GM19239 (cell line): ENCODE results near the gene ITPKC.
A peak's percentile ranks its signal among the peaks of the same experiment; 100 is the strongest.

Source experiments
- DNase-seq: peaks from one replicate; pipeline ENCODE4 v3.0.0; 2011; ENCODE audit warnings: low spot score; ENCODE audit not compliant: insufficient read length
- FAIRE-seq: peaks from 2 replicates; lab custom pipeline; 2011; peaks lifted over from hg19 to GRCh38; lab: Jason Lieb, UNC

ITPKC gene

DNA sequence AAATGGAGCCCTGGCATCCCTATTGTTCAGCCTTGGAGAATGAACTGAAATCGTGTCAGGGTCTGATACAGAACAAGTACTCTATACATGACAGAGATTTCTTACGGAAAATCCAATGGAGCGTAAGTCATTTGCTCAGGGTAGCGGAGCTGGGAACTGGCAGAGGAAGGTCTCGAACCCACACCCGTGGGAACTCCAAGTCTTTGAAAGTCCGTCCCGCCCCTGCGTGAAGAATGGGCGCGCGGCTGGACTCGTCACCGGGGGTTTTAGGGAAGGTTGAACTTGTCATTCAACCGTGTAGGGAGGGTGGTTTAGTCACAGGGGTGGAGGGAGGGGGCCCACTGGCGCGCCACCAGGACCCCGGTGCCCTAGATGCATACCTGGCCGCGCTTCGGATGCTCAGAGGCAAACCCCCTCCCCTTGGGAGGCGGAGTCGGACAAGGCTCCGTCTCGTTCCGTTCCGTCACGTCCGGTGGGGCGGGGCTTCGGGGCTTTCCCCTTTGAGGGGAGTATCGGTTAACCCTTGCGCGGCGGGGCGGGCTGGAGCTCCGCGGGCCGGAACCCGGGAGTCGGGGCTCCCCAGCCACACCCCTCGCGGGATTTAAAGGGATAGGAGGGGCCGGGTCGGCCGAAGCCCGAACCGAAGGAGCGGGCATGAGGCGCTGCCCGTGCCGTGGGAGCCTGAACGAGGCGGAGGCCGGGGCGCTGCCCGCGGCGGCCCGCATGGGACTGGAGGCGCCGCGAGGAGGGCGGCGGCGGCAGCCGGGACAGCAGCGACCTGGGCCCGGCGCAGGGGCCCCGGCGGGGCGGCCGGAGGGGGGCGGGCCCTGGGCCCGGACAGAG lies at the start of gene ITPKC, which contains the start of gene COQ8B:
TSS of gene ITPKC (plus strand) at position 631 of the 843 bp plus-strand sequence. CDS start at position 655, 24 bp downstream.
TSS of gene COQ8B (minus strand) at position 405 of the 843 bp plus-strand sequence. CDS start 2,254 bp downstream, outside the sequence.
- FAIRE-seq (peak; percentile 93), DNase-seq (peak; percentile 98)

DNA sequence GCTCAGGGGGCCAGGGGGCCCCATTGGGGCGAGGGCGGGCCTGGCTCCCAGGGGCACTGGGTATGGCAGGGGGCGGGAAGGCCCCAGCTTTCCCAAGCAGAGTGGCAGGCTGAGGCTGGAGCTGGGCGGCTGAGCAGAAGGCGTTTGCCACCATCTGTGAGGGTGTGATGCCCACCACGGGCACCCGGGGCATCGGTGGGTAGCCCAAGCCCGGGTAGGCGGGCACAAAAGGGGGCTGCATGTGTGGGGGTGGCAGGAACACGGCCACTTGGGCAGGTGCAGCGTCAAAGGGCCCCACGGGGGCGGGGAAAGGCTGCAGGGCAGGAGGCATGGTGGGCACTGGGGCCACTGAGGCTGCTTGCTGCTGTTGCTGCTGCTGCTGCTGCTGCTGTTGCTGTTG lies 49.3 kb upstream of the ITPKC start:
- FAIRE-seq (no peak), DNase-seq (no peak)

DNA sequence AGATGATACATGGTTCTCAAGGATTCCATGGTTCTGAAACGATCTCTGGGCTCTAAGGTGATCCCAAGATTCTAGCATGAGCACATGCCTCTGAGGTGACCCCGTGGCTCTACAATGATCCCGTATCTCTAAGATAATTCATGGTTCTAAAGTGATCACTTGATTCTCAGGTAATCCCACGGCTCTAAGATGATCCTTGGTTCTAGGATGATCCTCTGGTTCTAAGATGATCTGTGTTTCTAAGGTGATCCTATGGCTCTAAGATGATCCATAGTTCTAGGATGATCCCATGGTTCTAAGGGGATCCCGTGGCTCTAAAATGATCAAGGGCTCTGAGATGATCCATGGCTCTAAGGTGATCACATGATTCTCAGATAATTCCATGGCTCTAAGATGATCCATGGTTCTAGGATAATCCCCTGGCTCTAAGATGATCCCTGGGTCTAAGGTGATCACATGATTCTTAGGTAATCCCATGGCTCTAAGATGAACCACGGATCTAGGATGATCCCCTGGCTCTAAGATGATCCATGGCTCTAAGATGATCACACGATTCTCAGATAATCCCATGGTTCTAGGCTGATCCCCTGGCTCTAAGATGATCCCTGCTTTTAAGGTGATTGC lies 47.8 kb upstream of the ITPKC start:
- FAIRE-seq (no peak), DNase-seq (no peak)

- DNase-seq: no peak
- FAIRE-seq: no peak
Measured at GRCh38 chr19:40671404-40671803, 45.5 kb upstream of the ITPKC start.

GRCh38 chr19:40672038-40672437 lies 44.9 kb upstream of the ITPKC start:
- FAIRE-seq: no peak
- DNase-seq: no peak

GRCh38 chr19:40672573-40673299 lies 44.2 kb upstream of the ITPKC start:
- FAIRE-seq: no peak
- no peak for DNase-seq

- DNase-seq (no peak), FAIRE-seq (no peak)
Measured at GRCh38 chr19:40673397-40673796, 43.5 kb upstream of the ITPKC start.

DNA sequence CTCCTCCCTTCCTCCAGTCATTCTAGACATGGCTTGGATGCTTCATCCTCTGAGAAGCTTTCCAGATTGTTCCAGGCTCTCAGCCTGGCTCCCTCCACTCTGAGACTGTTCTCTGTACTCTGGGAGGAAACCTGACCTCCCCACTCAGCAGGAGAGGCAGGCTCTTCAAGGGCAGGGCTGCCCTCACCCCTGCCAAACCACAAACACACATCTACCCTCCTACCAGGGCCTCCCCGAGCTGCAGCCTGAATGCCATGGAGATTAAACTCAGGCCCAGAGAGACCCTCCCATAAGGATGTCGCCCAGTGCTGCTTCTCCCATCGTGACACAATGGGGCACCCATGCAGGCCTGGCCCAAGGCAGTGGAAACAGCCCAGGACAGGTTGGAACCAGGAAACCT lies 42.6 kb upstream of the ITPKC start:
- no peak for FAIRE-seq
- DNase-seq: no peak

DNA sequence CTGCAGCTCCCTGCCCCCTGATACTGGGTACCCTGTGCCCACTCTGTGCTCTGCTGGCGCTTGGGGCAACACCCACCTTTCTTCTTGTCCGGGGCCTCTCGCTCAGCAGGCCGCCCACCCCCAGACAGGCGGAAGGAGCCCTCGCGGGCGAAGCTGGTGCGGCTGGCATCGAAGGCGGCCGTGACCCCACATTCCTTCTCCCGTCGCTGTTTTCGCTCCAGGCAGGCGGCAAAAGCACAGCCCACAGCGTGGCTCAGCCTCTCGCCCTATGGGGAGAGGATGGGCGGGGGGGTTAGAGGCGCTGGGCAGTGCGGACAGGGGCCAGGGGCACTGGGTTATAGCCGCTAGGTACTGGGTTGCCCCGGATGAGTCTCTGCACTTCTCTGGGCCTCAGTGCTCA lies 39.8 kb upstream of the ITPKC start:
- FAIRE-seq (no peak), DNase-seq (no peak)

DNA sequence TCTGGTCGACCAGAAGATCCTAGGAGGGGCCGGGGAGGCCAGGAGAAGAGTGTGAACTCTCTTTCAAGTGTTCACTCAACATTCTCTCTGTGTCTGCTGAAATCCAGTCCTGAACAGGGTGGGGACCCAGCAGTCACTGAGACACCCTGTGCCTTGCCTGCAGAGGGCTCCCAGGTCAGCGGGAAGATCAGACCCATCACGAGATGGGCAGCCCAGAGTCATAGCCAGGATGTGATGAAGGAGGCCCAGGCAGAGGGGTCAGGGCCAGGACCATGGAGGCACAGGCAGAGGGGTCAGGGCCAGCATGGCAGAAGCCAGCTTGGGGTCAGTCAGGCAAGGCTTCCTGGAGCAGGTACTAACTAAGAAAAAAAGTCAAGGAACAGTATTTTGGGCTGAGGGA lies 35.9 kb upstream of the ITPKC start:
- FAIRE-seq (no peak), DNase-seq (no peak)

DNA sequence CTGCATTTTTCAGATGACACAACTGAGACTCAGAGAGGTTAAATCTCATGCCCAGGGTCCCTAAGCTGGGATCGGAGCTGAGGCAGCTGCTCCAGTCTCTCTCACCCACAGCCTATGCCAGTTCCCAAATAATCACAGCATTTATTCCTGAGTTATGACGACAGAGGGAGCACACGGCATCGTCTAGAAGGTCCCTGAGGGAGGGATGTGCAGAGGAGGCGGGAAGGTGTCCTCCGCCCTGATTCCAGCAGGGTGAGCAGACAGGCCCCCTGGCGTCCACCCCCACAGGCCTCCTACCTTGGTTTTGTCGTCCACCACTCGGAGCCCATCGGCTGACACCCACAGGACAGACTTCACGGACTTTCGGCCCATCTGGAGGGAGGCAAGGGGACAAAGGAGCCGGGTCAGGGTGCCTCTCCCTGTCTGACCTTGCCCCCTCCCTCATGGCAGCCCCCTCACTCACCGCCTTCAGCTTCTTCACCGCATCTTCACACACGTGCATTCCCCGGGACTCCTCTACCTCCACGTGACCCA lies 34.4 kb upstream of the ITPKC start:
- FAIRE-seq (no peak), DNase-seq (no peak)

DNA sequence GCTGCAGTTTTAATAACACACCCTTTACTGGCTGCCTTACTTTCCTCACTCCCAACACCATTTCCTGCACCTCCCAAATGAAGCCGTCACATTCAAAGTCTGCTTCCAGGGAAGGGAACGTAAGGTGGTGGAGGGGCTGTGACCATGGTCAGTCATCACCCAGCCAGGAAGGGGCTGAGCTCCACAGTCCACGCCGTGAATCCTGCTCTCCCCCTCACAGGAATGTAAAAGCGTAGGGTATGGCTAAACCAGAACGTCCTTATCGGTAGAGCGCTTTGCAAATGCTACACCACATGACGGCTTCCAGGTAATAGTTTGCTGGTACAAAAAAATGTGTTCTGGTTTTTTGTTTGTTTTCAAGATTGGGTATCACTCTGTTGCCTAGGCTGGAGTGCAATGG lies 33.5 kb upstream of the ITPKC start:
- DNase-seq (no peak), FAIRE-seq (no peak)

DNA sequence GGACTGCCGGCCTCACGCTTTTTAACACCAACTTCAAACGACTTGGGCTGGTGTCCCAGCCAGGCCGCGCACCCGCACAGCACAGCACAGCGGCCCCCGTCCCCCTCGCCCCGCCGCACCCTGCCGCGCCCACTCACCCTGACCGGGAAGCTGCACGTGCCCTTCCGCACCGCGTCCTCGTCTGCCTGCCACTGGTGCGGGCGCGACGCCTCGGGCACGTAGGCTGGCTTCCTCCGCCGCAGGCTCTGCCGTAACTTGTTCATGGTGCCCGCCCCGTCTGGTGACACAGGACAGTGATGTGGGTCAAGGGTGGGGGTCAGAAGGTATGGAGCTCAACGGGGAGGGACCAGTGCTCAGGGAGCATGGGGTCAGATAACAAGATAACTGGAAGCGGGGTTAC lies 32.6 kb upstream of the ITPKC start:
- FAIRE-seq (no peak), DNase-seq (no peak)

DNA sequence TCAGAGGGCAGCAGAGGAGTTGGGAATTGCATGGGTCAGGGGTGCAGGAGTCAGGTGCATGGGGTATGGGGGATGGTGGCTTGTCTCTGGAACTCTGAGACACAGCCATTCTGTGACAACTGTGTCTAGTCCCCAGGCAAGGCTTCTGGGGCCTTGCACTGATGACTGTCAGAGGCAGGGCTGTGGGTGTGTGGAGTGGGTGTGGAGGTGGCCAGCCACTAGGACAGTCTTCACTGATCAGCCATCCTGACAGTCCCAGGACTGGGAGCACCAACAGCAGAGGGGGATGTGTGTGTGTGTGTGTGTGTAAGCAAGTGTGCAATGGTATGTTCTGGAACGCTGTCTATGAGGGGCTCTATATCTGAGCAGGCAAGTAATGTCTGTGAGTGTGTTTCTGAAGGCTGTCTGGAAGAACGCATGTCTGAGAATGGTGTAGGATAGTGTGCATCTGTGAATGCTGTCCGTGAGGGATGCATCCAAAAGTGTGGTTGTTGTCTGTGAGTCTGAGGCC lies 31.8 kb upstream of the ITPKC start:
- FAIRE-seq (no peak), DNase-seq (no peak)

DNA sequence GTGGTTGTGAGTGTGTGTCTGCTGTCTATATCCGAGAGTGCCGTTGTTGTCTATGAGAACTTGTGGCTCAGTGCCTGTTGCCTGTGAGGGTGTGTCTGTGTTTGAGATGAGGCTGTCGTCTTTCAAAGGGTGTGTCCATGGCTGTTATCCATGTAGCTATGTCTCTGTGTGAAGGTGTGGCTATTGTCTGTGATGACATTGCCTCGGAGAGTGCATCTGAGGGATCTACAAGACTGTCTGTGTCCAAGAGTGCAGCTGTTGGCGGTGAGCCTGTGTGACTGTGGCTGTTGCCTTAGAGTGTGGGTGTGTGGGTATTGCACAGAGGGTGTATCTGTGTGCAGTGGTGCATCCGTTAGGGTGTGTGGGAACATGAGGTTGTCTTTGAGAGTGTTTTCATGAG lies 31.3 kb upstream of the ITPKC start:
- no peak for FAIRE-seq

DNA sequence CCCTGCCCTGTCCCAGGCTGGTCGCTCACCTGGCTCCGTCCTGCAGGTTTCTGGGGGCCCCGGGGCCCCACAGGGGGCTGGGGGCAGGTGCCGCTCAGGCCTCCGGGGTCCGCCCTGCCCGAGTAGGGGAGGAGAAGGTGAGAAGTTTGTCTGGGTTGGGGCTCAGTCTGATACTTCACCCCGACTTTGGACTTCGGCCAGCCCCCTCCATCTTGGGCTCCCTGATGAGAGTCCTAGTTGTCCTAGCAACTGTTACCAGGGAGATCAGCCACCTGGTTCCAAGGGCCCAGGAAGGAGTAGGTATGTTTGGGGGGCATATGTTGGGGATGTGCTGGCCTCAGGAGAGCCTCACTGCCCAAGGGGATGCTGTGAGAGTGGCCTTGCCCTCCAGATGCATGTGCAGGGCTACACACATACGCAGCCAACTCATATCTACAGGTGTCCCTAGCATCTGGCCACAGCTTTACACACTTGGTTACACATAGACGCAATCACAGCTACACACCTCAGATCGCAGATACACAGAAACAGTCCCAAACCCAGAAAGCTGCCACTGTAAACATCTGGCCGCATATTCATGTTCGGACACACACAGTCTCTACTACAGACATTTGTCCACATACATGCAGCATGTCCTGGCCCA lies 29.9 kb upstream of the ITPKC start:
- FAIRE-seq (no peak), DNase-seq (no peak)

More for the DNA sequence above, 31.3 kb upstream of the ITPKC start:
- DNase-seq: no peak

DNA sequence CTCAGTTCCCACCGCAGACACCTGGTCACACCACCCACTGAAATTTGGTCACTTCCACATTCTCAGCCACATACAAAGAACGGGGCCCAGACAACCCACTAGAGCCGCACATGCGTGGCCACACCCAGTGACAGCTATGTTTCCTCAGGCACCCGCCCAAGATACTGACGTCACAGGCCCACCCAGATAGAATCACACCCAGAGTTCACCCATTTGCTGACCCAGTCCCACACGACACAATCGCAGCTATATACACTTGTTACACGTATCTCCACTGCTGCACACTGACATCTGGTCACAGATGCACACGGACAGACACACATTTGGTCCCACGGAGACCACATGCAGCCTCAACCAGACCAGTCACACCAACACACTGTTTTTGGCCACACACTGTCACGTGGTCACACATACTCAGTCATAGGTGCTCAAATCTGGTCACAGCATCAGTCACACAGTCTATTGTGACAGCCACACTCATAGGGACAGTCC lies 29.3 kb upstream of the ITPKC start:
- no peak for FAIRE-seq
- DNase-seq: no peak

GRCh38 chr19:40688309-40688708 lies 28.6 kb upstream of the ITPKC start:
- DNase-seq (no peak), FAIRE-seq (no peak)

DNA sequence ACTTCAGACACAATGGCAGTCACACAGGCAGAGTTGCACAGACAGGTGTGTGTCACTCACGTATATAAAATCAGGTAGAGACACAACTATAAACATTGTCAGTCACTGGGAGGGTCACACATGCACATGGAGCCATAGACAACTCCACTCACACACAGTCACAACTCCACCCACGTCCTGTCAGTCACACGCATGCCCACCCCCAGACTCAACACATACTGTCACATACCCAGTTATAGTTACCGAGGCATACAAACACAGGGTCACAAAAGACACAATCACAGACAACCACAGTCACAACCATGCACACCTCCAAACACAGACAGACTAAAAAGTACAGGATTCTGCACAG lies 27.9 kb upstream of the ITPKC start:
- DNase-seq: no peak
- FAIRE-seq: no peak
